Ovary (tissue), 9 donors: ENCODE results near the gene CNIH2. TPM values are rescaled to one million over a fixed set of nuclear protein-coding genes. Genes with fewer than 3 reads are reported as not detected.

Experiments used
- DNase-seq, 5 donors: peaks; one replicate each; pipeline ENCODE4 v3.0.0-alpha.2; 2019 to 2020
- H3K27ac ChIP-seq, 2 donors: fragments of 200-600 bp; one replicate each; pipeline versions ENCODE4 v1.5.1 to v1.8.0; 2019 to 2022
- H3K27me3 ChIP-seq: fragments of 200-600 bp; one replicate; pipeline ENCODE4 v1.8.0; 2022
- H3K36me3 ChIP-seq: fragments of 200-600 bp; sonication (generic); one replicate; pipeline ENCODE4 v1.5.1; 2019
- H3K4me1 ChIP-seq: one replicate; pipeline ENCODE4 v1.8.1; 2013; ENCODE audit warnings: mild to moderate bottlenecking, moderate library complexity; ENCODE audit not compliant: insufficient read depth
- H3K4me3 ChIP-seq: fragments of 200-600 bp; sonication (generic); one replicate; pipeline ENCODE4 v1.5.1; 2017
- H3K9me3 ChIP-seq, 2 donors: fragments of 200-600 bp in 1 of 2; sonication (generic) in 1 of 2; one replicate each; pipeline versions ENCODE4 v1.5.1 to v1.8.1; 2013 to 2019; ENCODE audit warnings: mild to moderate bottlenecking in 1 of 2, moderate library complexity in 1 of 2
- CTCF ChIP-seq, 3 donors: fragments of 450-650 bp in 2 of 3; fragments of 200-600 bp in 1 of 3; IDR thresholded peaks; one replicate each; pipeline versions ENCODE4 v1.5.1 to v1.8.0; 2016 to 2022; ENCODE audit warnings: antibody characterized with exemption in 3 of 3, mild to moderate bottlenecking in 1 of 3
- EP300 ChIP-seq: sonication (generic); formaldehyde crosslinking; IDR thresholded peaks from one replicate; pipeline ENCODE4 v1.6.1; 2017; ENCODE audit warnings: antibody characterized with exemption
- POLR2A ChIP-seq: fragments of 450-650 bp; IDR thresholded peaks from one replicate; pipeline ENCODE4 v1.6.1; 2017; ENCODE audit warnings: antibody characterized with exemption, mild to moderate bottlenecking, moderate library complexity
- WGBS, 3 donors: extraction: QIAGEN DNeasy Blood & Tissue Kit in 1 of 3; methylation state at CpG; one replicate each; pipeline versions ENCODE4 v1.1.5 to v1.1.7; 2013 to 2017; 5-methylcytosine and 5-hydroxymethylcytosine counted together
- intact Hi-C, 4 donors: fragments of 100-400 bp; cut with DNase I; formaldehyde crosslinking; loops; one replicate each; pipeline versions ENCODE4 v1.11.0 to v1.15.1; 2022 to 2023
- polyA plus RNA-seq, 2 donors: library from polyadenylated mRNA; stranded (reverse); fragments of 200-250 nt in 1 of 2; fragments of 350-450 nt in 1 of 2; fragmentation: Illumina TruSeq in 1 of 2; extraction: RNeasy Lipid Tissue Mini Kit (QIAGEN cat#74804) in 1 of 2; gene quantifications; one replicate each; pipeline ENCODE4 v1.2.3, GENCODE V29; 2013 to 2014
- total RNA-seq, 7 donors: library from RNA; depleted of rRNA in 2 of 7; stranded (reverse); fragments of >200 nt in 2 of 7; fragmentation: NEBNext Ultra II Directional in 3 of 7; extraction: Animal tissue kit (Norgen Biotek cat#: 25700) in 3 of 7; gene quantifications; one replicate each; pipeline versions ENCODE4 v1.1.0 to v1.2.4, GENCODE V29; 2016 to 2023
- donor health status: DM: no; HTN: no; CAD: no; lungs with moderate emphysema.
- donor health status: DM: no; HTN: no; CAD: no.
- donor health status: Bipolar disorder and iron deficiency.
- donor health status: DM: yes; HTN: yes; CAD: no.
- donor health status: DM: no; HTN: no; CAD: no.
- donor health status: DM: yes; HTN: yes; CAD: no.

Gene CNIH2
- total and polyA plus RNA-seq, 9 donors = 0.33 to 2.5 (median 0.65) TPM; not detected in 1

- TF ChIP-seq EP300 (no peak), CTCF (IDR thresholded peaks at IDR 0.05) (no peak), POLR2A (no peak)
- intact Hi-C loops = no loop called here
- WGBS, 3 donors = 66 to 77% (median 69%) methylated on average over 15 of the region's 15 CpGs
These were observed 1.2 kb downstream of the CNIH2 start for GRCh38 chr11:66279092-66279734.

GRCh38 chr11:66280428-66280827 is 2.5 kb downstream of the CNIH2 start:
- intact Hi-C loops = loop anchor here in 2 of 4 donors (5.0 to 10.0 kb wide), 3 partner anchors 54 to 63 kb away; partner anchors contain the start of gene RIN1 (in 1 of the 2)
- H3K36me3 ChIP-seq = no peaks in the 10 kb centered on the region
- H3K27me3 ChIP-seq = no peaks in the 10 kb centered on the region
- DNase-seq = peak in 3 of 5 donors; percentile 28 to 54 (median 42)
- no peak overlapping the region for H3K27ac ChIP-seq
- no peaks in the 10 kb centered on the region for H3K9me3 ChIP-seq
- TF ChIP-seq EP300 (no peak), CTCF (IDR thresholded peaks at IDR 0.05) (no peak), POLR2A (no peak)
- peaks cover 5% of the 10 kb centered on the region for H3K4me1 ChIP-seq
- H3K4me3 ChIP-seq = no peak overlapping the region
- 81 to 93% (median 86%) methylated on average over 14 of the region's 14 CpGs for WGBS, 3 donors

More at GRCh38 chr11:66279092-66279734, 1.2 kb downstream of the CNIH2 start:
- no peaks in the 10 kb centered on the region for H3K36me3 ChIP-seq
- H3K27ac ChIP-seq = no peak overlapping the region
- no peaks in the 10 kb centered on the region for H3K27me3 ChIP-seq
- H3K9me3 ChIP-seq = no peaks in the 10 kb centered on the region
- no peak overlapping the region for H3K4me3 ChIP-seq
- peaks cover 5% of the 10 kb centered on the region for H3K4me1 ChIP-seq
- peak in 1 of 5 donors; percentile 32 for DNase-seq

GRCh38 chr11:66281001-66281400 is 3.0 kb downstream of the CNIH2 start:
- no peaks in the 10 kb centered on the region for H3K9me3 ChIP-seq
- H3K4me3 ChIP-seq = no peak overlapping the region
- peak in 1 of 5 donors; percentile 19 for DNase-seq
- 79 to 86% (median 79%) methylated on average over 6 of the region's 6 CpGs for whole genome bisulfite sequencing, 3 donors
- no peak overlapping the region for H3K27ac ChIP-seq
- no peaks in the 10 kb centered on the region for H3K27me3 ChIP-seq
- H3K36me3 ChIP-seq = no peaks in the 10 kb centered on the region
- TF ChIP-seq CTCF (IDR thresholded peaks at IDR 0.05) = no peak
- intact Hi-C loops = loop anchor here in 2 of 4 donors (5.0 to 10.0 kb wide), 3 partner anchors 54 to 64 kb away; partner anchors contain the start of gene RIN1 (in 1 of the 2)
- peaks cover 5% of the 10 kb centered on the region for H3K4me1 ChIP-seq

GRCh38 chr11:66281776-66282467 is 3.9 kb downstream of the CNIH2 start:
- H3K27me3 ChIP-seq = no peaks in the 10 kb centered on the region
- 18 to 27% (median 25%) methylated on average over 17 to 20 of the region's 20 CpGs for WGBS, 3 donors
- no peaks in the 10 kb centered on the region for H3K9me3 ChIP-seq
- no peaks in the 10 kb centered on the region for H3K36me3 ChIP-seq
- no peak overlapping the region for H3K27ac ChIP-seq
- intact Hi-C loops = loop anchor here in 3 of 4 donors (1.0 to 10.0 kb wide), 4 partner anchors 53 to 65 kb away; partner anchors contain the start of gene RIN1 (in 1 of the 3)
- no peak overlapping the region for H3K4me3 ChIP-seq
- peak in 1 of 5 donors; percentile 35 for DNase-seq
- peaks cover 5% of the 10 kb centered on the region for H3K4me1 ChIP-seq
- TF ChIP-seq EP300 = no peak
- no peak for TF ChIP-seq CTCF (IDR thresholded peaks at IDR 0.05)
- TF ChIP-seq POLR2A = no peak
